Effector CD4-positive, alpha-beta T cell (primary cell): ENCODE results near the gene HAUS6.
A peak's percentile ranks its signal among the peaks of the same experiment; 100 is the strongest.
"Not testable (repeated sequence)": the region's sequence is repeated elsewhere in the genome, so short reads cannot be mapped to it uniquely, and the experiment has no call there.

Experiments used
- DNase-seq: peaks from one replicate; pipeline ENCODE4 v3.0.0-alpha.2; 2020

HAUS6 gene

GRCh38 chr9:19114680-19115270 lies 12.1 kb upstream of the HAUS6 start:
- no peak for DNase-seq

GRCh38 chr9:19113964-19114679 lies 11.4 kb upstream of the HAUS6 start:
- no peak for DNase-seq

GRCh38 chr9:19113064-19113611 lies 10.4 kb upstream of the HAUS6 start:
- DNase-seq = not testable (repeated sequence)

- DNase-seq = no peak
Observed at GRCh38 chr9:19108038-19108437, 5.3 kb upstream of the HAUS6 start.

- DNase-seq = no peak
Observed at GRCh38 chr9:19104515-19105282, 2.0 kb upstream of the HAUS6 start.

GRCh38 chr9:19102181-19102630 lies 498 bp downstream of the HAUS6 start:
- peak; percentile 15 for DNase-seq

- DNase-seq = no peak
Observed at GRCh38 chr9:19101203-19101602, 1.5 kb downstream of the HAUS6 start.

GRCh38 chr9:19097431-19097830 lies 5.3 kb downstream of the HAUS6 start:
- DNase-seq = not testable (repeated sequence)

GRCh38 chr9:19087106-19088000 lies 15.4 kb downstream of the HAUS6 start:
- DNase-seq = no peak

- no peak for DNase-seq
Observed at GRCh38 chr9:19085295-19085694, 17.4 kb downstream of the HAUS6 start.

GRCh38 chr9:19074836-19075235 lies 27.9 kb downstream of the HAUS6 start:
- DNase-seq = no peak

- DNase-seq = no peak
Observed at GRCh38 chr9:19074229-19074628, 28.5 kb downstream of the HAUS6 start.

GRCh38 chr9:19057033-19057432 lies 45.7 kb downstream of the HAUS6 start:
- no peak for DNase-seq

- DNase-seq = no peak
Observed at GRCh38 chr9:19050637-19051591, 51.8 kb downstream of the HAUS6 start.

GRCh38 chr9:19049917-19050636 lies 52.6 kb downstream of the HAUS6 start:
- DNase-seq = no peak

- DNase-seq = peak; percentile 92
Observed at GRCh38 chr9:19048966-19049916, 53.5 kb downstream of the HAUS6 start, which contains the start of gene RRAGA. RRAGA (plus strand) TSS chr9:19049427; CDS start chr9:19049660, 233 bp downstream.

GRCh38 chr9:19036611-19037010 lies 66.1 kb downstream of the HAUS6 start:
- no peak for DNase-seq

- DNase-seq = no peak
Observed at GRCh38 chr9:19033015-19033414, 69.7 kb downstream of the HAUS6 start, which contains the start of gene SAXO1. SAXO1 (minus strand) TSS chr9:19033209; CDS start chr9:19032908, 301 bp downstream.

GRCh38 chr9:19032406-19032805 lies 70.3 kb downstream of the HAUS6 start:
- DNase-seq = no peak
